ENCODE data around the gene MYOCD. TPM values are rescaled to one million over a fixed set of nuclear protein-coding genes. Genes with fewer than 3 reads are reported as not detected.

MYOCD gene
- total RNA-seq, 1 donor from 2014 or later, result 0.04 TPM

GRCh38 chr17:12768255-12768654, 102.6 kb downstream of the MYOCD start:
- Histone ChIP-seq H3K4me1 (peaks cover 11% of the 10 kb centered on the region), H3K9ac (no peak overlapping the region), H2AFZ (replicated peaks) (peak overlapping the region; percentile 23), H4K20me1 (ENCODE audit: low read depth) (no peaks in the 10 kb centered on the region), H3F3A (ENCODE audit: low read depth) (no peaks in the 10 kb centered on the region), H3K27me3 (no peaks in the 10 kb centered on the region), H3K4me2 (no peak overlapping the region), H3K79me2 (ENCODE audit: low read depth) (no peaks in the 10 kb centered on the region), H3K36me3 (no peaks in the 10 kb centered on the region), H3K27ac (no peak overlapping the region), H3K4me3 (no peak overlapping the region), H3K9me3 (ENCODE audit: low read depth) (no peaks in the 10 kb centered on the region)
- Mint-ChIP-seq H3K27me3 (ENCODE audit: insufficient read depth, low read depth) (no peaks in the 10 kb centered on the region), H3K4me3 (no peak overlapping the region), H3K27ac (no peak overlapping the region), H3K36me3 (no peaks in the 10 kb centered on the region), H3K4me1 (no peaks in the 10 kb centered on the region), H3K9me3 (no peaks in the 10 kb centered on the region)
- TF ChIP-seq EZH2 (IDR thresholded peaks at IDR 0.05), result no peak
- TF ChIP-seq CTCF (IDR thresholded peaks at IDR 0.05), result no peak
- no peak for TF ChIP-seq EZH2phosphoT487 (IDR thresholded peaks at IDR 0.05)
- no peak for DNase-seq (ENCODE audit: low spot score)

GRCh38 chr17:12769981-12770380, 104.3 kb downstream of the MYOCD start:
- Histone ChIP-seq H3K4me2 (no peak overlapping the region), H4K20me1 (ENCODE audit: low read depth) (no peaks in the 10 kb centered on the region), H3K9ac (no peak overlapping the region), H3K4me1 (peaks cover 11% of the 10 kb centered on the region), H2AFZ (replicated peaks) (no peak overlapping the region), H3K36me3 (no peaks in the 10 kb centered on the region), H3K4me3 (no peak overlapping the region), H3K27ac (no peak overlapping the region), H3F3A (ENCODE audit: low read depth) (no peaks in the 10 kb centered on the region), H3K27me3 (no peaks in the 10 kb centered on the region), H3K9me3 (ENCODE audit: low read depth) (no peaks in the 10 kb centered on the region), H3K79me2 (ENCODE audit: low read depth) (no peaks in the 10 kb centered on the region)
- H3K27ac Mint-ChIP-seq, result no peak overlapping the region
- no peaks in the 10 kb centered on the region for H3K9me3 Mint-ChIP-seq
- H3K36me3 Mint-ChIP-seq, result no peaks in the 10 kb centered on the region
- no peak for DNase-seq (ENCODE audit: low spot score)
- no peaks in the 10 kb centered on the region for H3K4me1 Mint-ChIP-seq
- no peaks in the 10 kb centered on the region for H3K27me3 Mint-ChIP-seq (ENCODE audit: insufficient read depth, low read depth)
- TF ChIP-seq EZH2phosphoT487 (IDR thresholded peaks at IDR 0.05) (no peak), CTCF (IDR thresholded peaks at IDR 0.05) (no peak), EZH2 (IDR thresholded peaks at IDR 0.05) (no peak)
- H3K4me3 Mint-ChIP-seq, result no peak overlapping the region

- Histone ChIP-seq H3K36me3 (no peaks in the 10 kb centered on the region), H3K27me3 (no peaks in the 10 kb centered on the region), H3F3A (ENCODE audit: low read depth) (no peaks in the 10 kb centered on the region), H3K9ac (no peak overlapping the region), H3K79me2 (ENCODE audit: low read depth) (no peaks in the 10 kb centered on the region), H4K20me1 (ENCODE audit: low read depth) (no peaks in the 10 kb centered on the region), H3K27ac (no peak overlapping the region), H2AFZ (replicated peaks) (no peak overlapping the region), H3K4me2 (no peak overlapping the region), H3K4me1 (peaks cover 9% of the 10 kb centered on the region), H3K4me3 (no peak overlapping the region), H3K9me3 (ENCODE audit: low read depth) (no peaks in the 10 kb centered on the region)
- no peaks in the 10 kb centered on the region for H3K9me3 Mint-ChIP-seq
- no peak overlapping the region for H3K27ac Mint-ChIP-seq
- H3K4me1 Mint-ChIP-seq, result no peaks in the 10 kb centered on the region
- no peaks in the 10 kb centered on the region for H3K27me3 Mint-ChIP-seq (ENCODE audit: insufficient read depth, low read depth)
- TF ChIP-seq EZH2phosphoT487 (IDR thresholded peaks at IDR 0.05), result no peak
- no peak for TF ChIP-seq CTCF (IDR thresholded peaks at IDR 0.05)
- no peak for TF ChIP-seq EZH2 (IDR thresholded peaks at IDR 0.05)
- H3K4me3 Mint-ChIP-seq, result no peak overlapping the region
- no peak for DNase-seq (ENCODE audit: low spot score)
- no peaks in the 10 kb centered on the region for H3K36me3 Mint-ChIP-seq
Observed at GRCh38 chr17:12773153-12773552, 107.5 kb downstream of the MYOCD start.

Data from neural progenitor cell (in vitro differentiated cells).